HepG2 (cell line): ENCODE results near the gene GRIK3. TPM values are rescaled to one million over a fixed set of nuclear protein-coding genes. Genes with fewer than 3 reads are reported as not detected.

Experiments used
- LRRFIP1 ChIP-seq: sonication (generic); formaldehyde crosslinking; conservative IDR thresholded peaks from 2 replicates; pipeline ENCODE4 v1.4.0; 2020; ENCODE audit warnings: missing genetic modification reagents
- ZNF431 ChIP-seq: sonication (generic); formaldehyde crosslinking; IDR thresholded peaks from 2 replicates; pipeline ENCODE4 v1.9.0; 2022; ENCODE audit warnings: missing genetic modification reagents, low read depth, mild to moderate bottlenecking, borderline replicate concordance
- ZNF674 ChIP-seq: sonication (generic); formaldehyde crosslinking; IDR thresholded peaks from 2 replicates; pipeline ENCODE4 v1.5.0; 2020; ENCODE audit warnings: low read depth, mild to moderate bottlenecking, missing genetic modification reagents
- ZSCAN5A ChIP-seq: sonication (generic); formaldehyde crosslinking; IDR thresholded peaks from 2 replicates; pipeline ENCODE4 v1.8.0; 2022; ENCODE audit warnings: mild to moderate bottlenecking, missing genetic modification reagents, borderline replicate concordance
- polyA plus RNA-seq, 8 experiments: library from polyadenylated mRNA; depleted of rRNA in 3 of 8; stranded (reverse) in 7 of 8; unstranded in 1 of 8; fragments of >200 nt; fragmentation: Illumina TruSeq in 4 of 8; extraction: Trizol in 4 of 8; gene quantifications; 2 replicates each; pipeline versions ENCODE4 v1.2.1 to v1.2.3, GENCODE V29; 2011 to 2016; ENCODE audit warnings: low read depth in 4 of 8, missing spikeins in 1 of 8, mixed read lengths in 1 of 8; ENCODE audit not compliant: insufficient read depth in 1 of 8
- total RNA-seq, 5 experiments: library from RNA; depleted of rRNA; stranded (reverse); fragments of >200 nt; fragmentation: Illumina TruSeq; extraction: Trizol; gene quantifications; 2 replicates each; pipeline ENCODE4 v1.2.3, GENCODE V29; 2016; ENCODE audit warnings: low read depth in 1 of 5
- TF ChIP-seq, protein P1 (sequence below): sonication (generic); formaldehyde crosslinking; IDR thresholded peaks from 2 replicates; pipeline ENCODE4 v1.4.0; 2020; ENCODE audit warnings: missing genetic modification reagents

The GRIK3 gene
- total and polyA plus RNA-seq, 2 of the 13 experiments (the other 11 are each of a cell fraction or from before 2014, with no cell fraction given): not detected

DNA sequence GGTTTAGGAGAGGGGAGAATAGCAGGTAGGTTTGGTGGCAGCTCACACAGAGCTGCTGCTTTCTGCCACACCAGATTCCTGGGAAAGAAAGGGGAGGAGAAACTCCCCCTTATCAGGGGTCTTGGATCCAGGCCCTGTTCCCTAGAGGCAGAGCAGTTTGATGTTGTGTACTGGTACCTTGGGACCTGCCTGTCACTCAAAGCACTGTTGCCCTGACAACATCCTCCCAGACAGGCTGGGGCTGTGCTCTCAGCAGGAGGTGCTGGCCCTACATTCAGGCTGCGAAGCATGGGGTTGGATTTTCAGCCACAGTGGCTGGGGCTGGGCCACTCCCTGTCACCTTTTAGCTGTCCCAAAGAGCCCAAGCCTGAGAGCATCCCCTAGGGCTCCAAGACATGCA lies 188.0 kb downstream of the GRIK3 start (continued):
- TF ChIP-seq LRRFIP1 (CRISPR knock-in tag): no peak
- no peak for TF ChIP-seq ZSCAN5A (CRISPR knock-in tag)
- TF ChIP-seq ZNF674 (CRISPR knock-in tag): no peak
- TF ChIP-seq ZNF431 (CRISPR knock-in tag): no peak
- TF ChIP-seq, protein P1, sequence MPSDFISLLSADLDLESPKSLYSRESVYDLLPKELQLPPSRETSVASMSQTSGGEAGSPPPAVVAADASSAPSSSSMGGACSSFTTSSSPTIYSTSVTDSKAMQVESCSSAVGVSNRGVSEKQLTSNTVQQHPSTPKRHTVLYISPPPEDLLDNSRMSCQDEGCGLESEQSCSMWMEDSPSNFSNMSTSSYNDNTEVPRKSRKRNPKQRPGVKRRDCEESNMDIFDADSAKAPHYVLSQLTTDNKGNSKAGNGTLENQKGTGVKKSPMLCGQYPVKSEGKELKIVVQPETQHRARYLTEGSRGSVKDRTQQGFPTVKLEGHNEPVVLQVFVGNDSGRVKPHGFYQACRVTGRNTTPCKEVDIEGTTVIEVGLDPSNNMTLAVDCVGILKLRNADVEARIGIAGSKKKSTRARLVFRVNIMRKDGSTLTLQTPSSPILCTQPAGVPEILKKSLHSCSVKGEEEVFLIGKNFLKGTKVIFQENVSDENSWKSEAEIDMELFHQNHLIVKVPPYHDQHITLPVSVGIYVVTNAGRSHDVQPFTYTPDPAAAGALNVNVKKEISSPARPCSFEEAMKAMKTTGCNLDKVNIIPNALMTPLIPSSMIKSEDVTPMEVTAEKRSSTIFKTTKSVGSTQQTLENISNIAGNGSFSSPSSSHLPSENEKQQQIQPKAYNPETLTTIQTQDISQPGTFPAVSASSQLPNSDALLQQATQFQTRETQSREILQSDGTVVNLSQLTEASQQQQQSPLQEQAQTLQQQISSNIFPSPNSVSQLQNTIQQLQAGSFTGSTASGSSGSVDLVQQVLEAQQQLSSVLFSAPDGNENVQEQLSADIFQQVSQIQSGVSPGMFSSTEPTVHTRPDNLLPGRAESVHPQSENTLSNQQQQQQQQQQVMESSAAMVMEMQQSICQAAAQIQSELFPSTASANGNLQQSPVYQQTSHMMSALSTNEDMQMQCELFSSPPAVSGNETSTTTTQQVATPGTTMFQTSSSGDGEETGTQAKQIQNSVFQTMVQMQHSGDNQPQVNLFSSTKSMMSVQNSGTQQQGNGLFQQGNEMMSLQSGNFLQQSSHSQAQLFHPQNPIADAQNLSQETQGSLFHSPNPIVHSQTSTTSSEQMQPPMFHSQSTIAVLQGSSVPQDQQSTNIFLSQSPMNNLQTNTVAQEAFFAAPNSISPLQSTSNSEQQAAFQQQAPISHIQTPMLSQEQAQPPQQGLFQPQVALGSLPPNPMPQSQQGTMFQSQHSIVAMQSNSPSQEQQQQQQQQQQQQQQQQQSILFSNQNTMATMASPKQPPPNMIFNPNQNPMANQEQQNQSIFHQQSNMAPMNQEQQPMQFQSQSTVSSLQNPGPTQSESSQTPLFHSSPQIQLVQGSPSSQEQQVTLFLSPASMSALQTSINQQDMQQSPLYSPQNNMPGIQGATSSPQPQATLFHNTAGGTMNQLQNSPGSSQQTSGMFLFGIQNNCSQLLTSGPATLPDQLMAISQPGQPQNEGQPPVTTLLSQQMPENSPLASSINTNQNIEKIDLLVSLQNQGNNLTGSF (CRISPR knock-in tag): no peak
